ENCODE results near the gene ACE. TPM values are rescaled to one million over a fixed set of nuclear protein-coding genes. Genes with fewer than 3 reads are reported as not detected.
"Not testable (repeated sequence)": the region's sequence is repeated elsewhere in the genome, so short reads cannot be mapped to it uniquely, and the experiment has no call there.

ACE gene
- total RNA-seq, 2 donors from 2014 or later, result 11.6 to 21.5 TPM

- Mint-ChIP-seq H3K36me3 (ENCODE audit: low read depth) (no peaks in the 10 kb centered on the region), H3K27ac (peak overlapping the region; percentile 96), H3K4me3 (peak overlapping the region; percentile 72), H3K4me1 (peaks cover 32% of the 10 kb centered on the region), H3K27me3 (no peaks in the 10 kb centered on the region)
- DNase-seq (peak; percentile 35 to 56 (median 36)), ATAC-seq (peak; percentile 20)
- H3K9me3 ChIP-seq (ENCODE audit: control insufficient read depth, low read length, poor library complexity, severe bottlenecking), result no peaks in the 10 kb centered on the region
Observed at GRCh38 chr17:63446753-63447470, 29.9 kb upstream of the ACE start.

- no peaks in the 10 kb centered on the region for H3K9me3 ChIP-seq (ENCODE audit: control insufficient read depth, low read length, poor library complexity, severe bottlenecking)
- peak overlapping the region; percentile 72 for H3K4me3 Mint-ChIP-seq
- no peaks in the 10 kb centered on the region for H3K27me3 Mint-ChIP-seq
- H3K4me1 Mint-ChIP-seq, result peaks cover 29% of the 10 kb centered on the region
- ATAC-seq (no peak), DNase-seq (no peak)
- H3K36me3 Mint-ChIP-seq (ENCODE audit: low read depth), result no peaks in the 10 kb centered on the region
- H3K27ac Mint-ChIP-seq, result peak overlapping the region; percentile 96
Observed at GRCh38 chr17:63447471-63448009, 29.3 kb upstream of the ACE start.

DNA sequence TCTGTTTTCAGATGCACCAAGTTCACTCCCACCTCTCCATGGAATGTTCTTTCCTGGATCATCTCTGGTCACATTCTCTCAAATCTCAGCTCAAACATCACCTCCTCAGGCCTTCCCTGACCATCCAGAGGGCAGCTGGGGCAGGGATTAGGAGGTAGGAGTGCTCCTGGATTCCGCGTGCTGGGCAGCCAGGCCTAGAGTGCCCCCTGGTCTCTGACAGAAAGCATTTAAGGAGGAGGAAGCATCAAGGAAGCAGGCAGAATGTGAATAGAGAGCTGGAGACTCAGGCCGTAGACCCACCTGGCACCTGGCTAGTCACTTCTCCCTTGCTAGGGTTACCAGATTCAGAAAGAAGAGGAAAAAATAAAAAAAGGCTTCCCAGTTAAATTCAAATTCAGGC, 28.2 kb upstream of the ACE start:
- Mint-ChIP-seq H3K36me3 (ENCODE audit: low read depth) (no peaks in the 10 kb centered on the region), H3K4me3 (peak overlapping the region; percentile 56)

GRCh38 chr17:63450551-63450950, 26.3 kb upstream of the ACE start:
- H3K9me3 ChIP-seq (ENCODE audit: control insufficient read depth, low read length, poor library complexity, severe bottlenecking), result no peaks in the 10 kb centered on the region
- H3K4me3 Mint-ChIP-seq, result no peak overlapping the region
- ATAC-seq, result no peak
- peaks cover 20% of the 10 kb centered on the region for H3K4me1 Mint-ChIP-seq
- no peak for DNase-seq
- no peaks in the 10 kb centered on the region for H3K27me3 Mint-ChIP-seq
- H3K36me3 Mint-ChIP-seq (ENCODE audit: low read depth), result no peaks in the 10 kb centered on the region
- H3K27ac Mint-ChIP-seq, result no peak overlapping the region

More for the DNA sequence above, 28.2 kb upstream of the ACE start:
- ATAC-seq, result no peak
- no peaks in the 10 kb centered on the region for H3K9me3 ChIP-seq (ENCODE audit: control insufficient read depth, low read length, poor library complexity, severe bottlenecking)
- DNase-seq, result no peak
- Mint-ChIP-seq H3K4me1 (peaks cover 26% of the 10 kb centered on the region), H3K27ac (peak overlapping the region; percentile 96), H3K27me3 (no peaks in the 10 kb centered on the region)

GRCh38 chr17:63451150-63451549, 25.7 kb upstream of the ACE start:
- ATAC-seq (no peak), DNase-seq (no peak)
- Mint-ChIP-seq H3K27me3 (no peaks in the 10 kb centered on the region), H3K27ac (peak overlapping the region; percentile 47), H3K4me3 (no peak overlapping the region), H3K4me1 (peaks cover 18% of the 10 kb centered on the region), H3K36me3 (ENCODE audit: low read depth) (no peaks in the 10 kb centered on the region)
- H3K9me3 ChIP-seq (ENCODE audit: control insufficient read depth, low read length, poor library complexity, severe bottlenecking), result no peaks in the 10 kb centered on the region

- no peak overlapping the region for H3K27ac Mint-ChIP-seq
- H3K4me3 Mint-ChIP-seq, result no peak overlapping the region
- DNase-seq, result no peak
- no peaks in the 10 kb centered on the region for H3K9me3 ChIP-seq (ENCODE audit: control insufficient read depth, low read length, poor library complexity, severe bottlenecking)
- H3K36me3 Mint-ChIP-seq (ENCODE audit: low read depth), result no peaks in the 10 kb centered on the region
- H3K27me3 Mint-ChIP-seq, result no peaks in the 10 kb centered on the region
- ATAC-seq, result no peak
- H3K4me1 Mint-ChIP-seq, result peaks cover 15% of the 10 kb centered on the region
Observed at GRCh38 chr17:63452046-63452961, 24.6 kb upstream of the ACE start.

GRCh38 chr17:63452962-63453551, 23.8 kb upstream of the ACE start:
- H3K4me3 Mint-ChIP-seq, result no peak overlapping the region
- ATAC-seq (no peak), DNase-seq (no peak)
- H3K36me3 Mint-ChIP-seq (ENCODE audit: low read depth), result no peaks in the 10 kb centered on the region
- H3K9me3 ChIP-seq (ENCODE audit: control insufficient read depth, low read length, poor library complexity, severe bottlenecking), result no peaks in the 10 kb centered on the region
- no peak overlapping the region for H3K27ac Mint-ChIP-seq
- peaks cover 13% of the 10 kb centered on the region for H3K4me1 Mint-ChIP-seq
- H3K27me3 Mint-ChIP-seq, result peaks cover 5% of the 10 kb centered on the region

GRCh38 chr17:63454357-63454756, 22.5 kb upstream of the ACE start:
- H3K27me3 Mint-ChIP-seq; H3K36me3 Mint-ChIP-seq (ENCODE audit: low read depth); H3K4me3 Mint-ChIP-seq; H3K4me1 Mint-ChIP-seq; ATAC-seq; DNase-seq; H3K27ac Mint-ChIP-seq; H3K9me3 ChIP-seq (ENCODE audit: control insufficient read depth, low read length, poor library complexity, severe bottlenecking): not testable (repeated sequence)

GRCh38 chr17:63454915-63455314, 21.9 kb upstream of the ACE start:
- peaks cover 6% of the 10 kb centered on the region for H3K27me3 Mint-ChIP-seq
- H3K36me3 Mint-ChIP-seq (ENCODE audit: low read depth), result no peaks in the 10 kb centered on the region
- no peak overlapping the region for H3K27ac Mint-ChIP-seq
- H3K9me3 ChIP-seq (ENCODE audit: control insufficient read depth, low read length, poor library complexity, severe bottlenecking), result no peaks in the 10 kb centered on the region
- DNase-seq, result no peak
- no peak overlapping the region for H3K4me3 Mint-ChIP-seq
- no peak for ATAC-seq
- peaks cover 9% of the 10 kb centered on the region for H3K4me1 Mint-ChIP-seq

- H3K27ac Mint-ChIP-seq, result no peak overlapping the region
- DNase-seq (no peak), ATAC-seq (no peak)
- no peak overlapping the region for H3K4me3 Mint-ChIP-seq
- H3K9me3 ChIP-seq (ENCODE audit: control insufficient read depth, low read length, poor library complexity, severe bottlenecking), result no peaks in the 10 kb centered on the region
- peaks cover 4% of the 10 kb centered on the region for H3K4me1 Mint-ChIP-seq
- H3K36me3 Mint-ChIP-seq (ENCODE audit: low read depth), result no peaks in the 10 kb centered on the region
- peaks cover 6% of the 10 kb centered on the region for H3K27me3 Mint-ChIP-seq
Observed at GRCh38 chr17:63455417-63455816, 21.4 kb upstream of the ACE start.

GRCh38 chr17:63458478-63458877, 18.4 kb upstream of the ACE start:
- peaks cover 2% of the 10 kb centered on the region for H3K4me1 Mint-ChIP-seq
- ATAC-seq (no peak), DNase-seq (no peak)
- H3K4me3 Mint-ChIP-seq, result no peak overlapping the region
- peaks cover 12% of the 10 kb centered on the region for H3K27me3 Mint-ChIP-seq
- H3K27ac Mint-ChIP-seq, result no peak overlapping the region
- H3K36me3 Mint-ChIP-seq (ENCODE audit: low read depth), result no peaks in the 10 kb centered on the region
- H3K9me3 ChIP-seq (ENCODE audit: control insufficient read depth, low read length, poor library complexity, severe bottlenecking), result no peaks in the 10 kb centered on the region

GRCh38 chr17:63460018-63460417, 16.8 kb upstream of the ACE start:
- DNase-seq (no peak), ATAC-seq (no peak)
- Mint-ChIP-seq H3K27me3 (peaks cover 17% of the 10 kb centered on the region), H3K27ac (no peak overlapping the region), H3K4me3 (no peak overlapping the region), H3K36me3 (ENCODE audit: low read depth) (no peaks in the 10 kb centered on the region), H3K4me1 (peaks cover 6% of the 10 kb centered on the region)
- no peaks in the 10 kb centered on the region for H3K9me3 ChIP-seq (ENCODE audit: control insufficient read depth, low read length, poor library complexity, severe bottlenecking)

DNA sequence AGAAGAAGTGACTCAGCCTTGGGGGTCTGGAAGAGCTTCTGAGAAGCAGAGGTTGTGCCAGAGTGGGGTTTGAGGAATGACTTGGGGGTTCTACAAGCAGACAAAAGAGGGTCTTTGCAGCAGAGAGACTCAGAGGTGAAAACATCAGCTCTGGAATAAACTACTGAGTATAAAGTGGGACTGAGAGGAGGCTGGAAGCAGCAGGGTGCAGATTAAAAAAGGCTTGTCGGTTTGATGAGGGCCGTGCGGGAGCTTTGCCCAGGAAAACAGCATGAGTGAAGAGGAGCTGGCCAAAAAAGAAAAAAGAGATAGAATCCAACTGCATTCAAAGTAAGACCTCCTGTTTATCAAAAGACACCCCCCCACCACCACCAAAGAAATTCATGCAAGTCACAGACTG, 13.1 kb upstream of the ACE start:
- Mint-ChIP-seq H3K36me3 (ENCODE audit: low read depth) (no peaks in the 10 kb centered on the region), H3K4me1 (peaks cover 6% of the 10 kb centered on the region), H3K27ac (no peak overlapping the region), H3K4me3 (no peak overlapping the region), H3K27me3 (peaks cover 11% of the 10 kb centered on the region)
- ATAC-seq (no peak), DNase-seq (no peak)
- H3K9me3 ChIP-seq (ENCODE audit: control insufficient read depth, low read length, poor library complexity, severe bottlenecking), result no peaks in the 10 kb centered on the region
